ENCODE results near the gene KIF5B. TPM values are rescaled to one million over a fixed set of nuclear protein-coding genes. Genes with fewer than 3 reads are reported as not detected.
A peak's percentile ranks its signal among the peaks of the same experiment; 100 is the strongest.
"Not testable (repeated sequence)": the region's sequence is repeated elsewhere in the genome, so short reads cannot be mapped to it uniquely, and the experiment has no call there.

KIF5B gene
- 10 to 100 TPM; 24.5 to 30.3 TPM for polyA plus RNA-seq

DNA sequence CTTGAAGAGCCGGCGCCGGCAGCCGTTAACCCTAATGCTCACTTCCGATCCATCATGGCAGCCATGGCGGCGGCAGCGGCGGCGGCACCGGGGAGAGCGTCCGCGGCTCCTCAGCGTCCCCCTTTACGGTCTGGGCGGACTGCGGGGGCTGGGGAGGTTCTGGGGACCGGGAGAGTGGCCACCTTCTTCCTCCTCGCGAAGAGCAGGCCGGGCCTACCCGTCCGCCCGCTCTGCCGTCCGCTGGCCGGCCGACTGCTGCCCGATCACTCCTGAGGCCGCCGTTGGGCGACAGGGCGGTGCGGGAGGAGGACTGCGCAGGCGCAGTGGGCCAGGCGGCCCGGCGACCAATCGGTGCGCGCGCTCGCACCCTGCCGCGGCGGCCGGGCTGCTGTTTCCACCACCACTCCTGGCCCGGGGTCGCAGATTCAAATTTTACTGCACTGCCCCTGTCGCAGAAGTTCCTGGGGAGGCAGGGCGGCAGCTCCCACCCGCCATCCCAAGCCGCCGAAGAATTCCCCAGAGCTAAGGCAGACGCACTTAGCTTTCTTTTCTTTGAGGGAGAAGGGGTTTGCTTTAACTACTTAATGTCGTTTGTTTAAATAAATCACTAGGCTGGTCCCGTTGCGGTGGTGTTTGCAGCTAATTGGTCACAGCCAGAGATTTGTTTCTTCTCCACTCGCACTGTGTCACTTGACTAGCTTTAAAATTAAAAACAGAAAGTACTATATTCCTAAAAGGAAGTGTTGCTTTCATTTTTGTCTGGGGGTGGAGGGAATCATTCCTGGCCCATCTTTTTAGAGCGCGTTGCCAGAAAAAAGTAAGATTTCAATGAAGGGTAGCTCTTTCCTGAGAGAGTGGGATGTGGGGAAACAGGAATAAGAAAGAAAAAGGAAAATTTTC is at the start of gene KIF5B:
TSS of gene KIF5B (minus strand) at position 290 of the 900 bp plus-strand sequence. CDS start 452 bp downstream, outside the sequence.
- peaks cover 0 to 2% of the 10 kb centered on the region in 2 donors for H3K4me1 ChIP-seq (ENCODE audit: control insufficient read depth in 2 of 2, insufficient read depth in 2 of 2, low read length in 1 of 2)
- peak within 1 kb of the TSS; percentile 99 for H3K27ac ChIP-seq (ENCODE audit: low read depth in 2 of 2, low read length in 1 of 2)
- H3K9me3 ChIP-seq (ENCODE audit: control insufficient read depth in 2 of 2, insufficient read depth in 1 of 2, low read depth in 1 of 2, low read length in 1 of 2): no peaks in the 10 kb centered on the region
- H3K4me3 ChIP-seq (ENCODE audit: low read depth in 1 of 2, low read length in 2 of 2): peak within 1 kb of the TSS; percentile 93 to 98
- no peaks in the 10 kb centered on the region for H3K27me3 ChIP-seq (ENCODE audit: control insufficient read depth in 1 of 2, insufficient read depth in 2 of 2, low read length in 2 of 2)
- WGBS, 2 donors: 1% methylated on average over 62 to 63 of the region's 63 CpGs
- H3K36me3 ChIP-seq (ENCODE audit: control insufficient read depth in 2 of 2, insufficient read depth in 2 of 2, low read length in 1 of 2): no peaks in the 10 kb centered on the region

DNA sequence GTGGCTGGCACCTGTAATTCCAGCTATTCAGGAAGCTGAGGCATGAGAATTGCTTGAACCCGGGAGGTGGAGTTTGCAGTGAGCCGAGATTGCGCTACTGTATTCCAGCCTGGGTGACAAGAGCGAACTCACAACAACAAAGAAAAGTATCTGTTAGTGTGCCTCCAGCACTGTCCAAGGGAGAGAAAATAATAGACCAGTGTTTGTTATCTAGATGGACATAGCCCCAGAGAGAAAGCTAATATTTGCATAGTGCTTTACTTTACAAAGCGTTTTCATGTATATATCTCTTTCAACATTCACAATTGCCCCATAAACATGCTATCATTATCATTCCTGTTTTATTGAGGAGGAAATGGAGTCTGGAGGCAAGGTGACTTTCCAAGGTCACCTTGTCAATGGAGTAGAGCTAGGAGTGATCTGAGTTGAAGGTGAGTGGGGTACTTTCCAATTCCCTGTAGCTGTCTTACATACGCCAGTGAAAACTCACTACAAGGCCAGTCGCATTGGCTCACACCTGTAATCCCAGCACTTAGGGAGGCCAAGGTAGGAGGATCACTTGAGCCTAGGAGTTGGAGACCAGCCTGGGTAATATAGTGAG is 49.7 kb upstream of the KIF5B start:
- Histone ChIP-seq H3K36me3 (ENCODE audit: control insufficient read depth in 2 of 2, insufficient read depth in 2 of 2, low read length in 1 of 2) (no peaks in the 10 kb centered on the region), H3K4me1 (ENCODE audit: control insufficient read depth in 2 of 2, insufficient read depth in 2 of 2, low read length in 1 of 2) (no peaks in the 10 kb centered on the region), H3K27me3 (ENCODE audit: control insufficient read depth in 1 of 2, insufficient read depth in 2 of 2, low read length in 2 of 2) (no peaks in the 10 kb centered on the region), H3K4me3 (ENCODE audit: low read depth in 1 of 2, low read length in 2 of 2) (no peak overlapping the region), H3K9me3 (ENCODE audit: control insufficient read depth in 2 of 2, insufficient read depth in 1 of 2, low read depth in 1 of 2, low read length in 1 of 2) (peaks cover 0 to 4% of the 10 kb centered on the region in 2 donors), H3K27ac (ENCODE audit: low read depth in 2 of 2, low read length in 1 of 2) (no peak overlapping the region)
- 80 to 91% methylated on average over 7 of the region's 7 CpGs for WGBS, 2 donors

DNA sequence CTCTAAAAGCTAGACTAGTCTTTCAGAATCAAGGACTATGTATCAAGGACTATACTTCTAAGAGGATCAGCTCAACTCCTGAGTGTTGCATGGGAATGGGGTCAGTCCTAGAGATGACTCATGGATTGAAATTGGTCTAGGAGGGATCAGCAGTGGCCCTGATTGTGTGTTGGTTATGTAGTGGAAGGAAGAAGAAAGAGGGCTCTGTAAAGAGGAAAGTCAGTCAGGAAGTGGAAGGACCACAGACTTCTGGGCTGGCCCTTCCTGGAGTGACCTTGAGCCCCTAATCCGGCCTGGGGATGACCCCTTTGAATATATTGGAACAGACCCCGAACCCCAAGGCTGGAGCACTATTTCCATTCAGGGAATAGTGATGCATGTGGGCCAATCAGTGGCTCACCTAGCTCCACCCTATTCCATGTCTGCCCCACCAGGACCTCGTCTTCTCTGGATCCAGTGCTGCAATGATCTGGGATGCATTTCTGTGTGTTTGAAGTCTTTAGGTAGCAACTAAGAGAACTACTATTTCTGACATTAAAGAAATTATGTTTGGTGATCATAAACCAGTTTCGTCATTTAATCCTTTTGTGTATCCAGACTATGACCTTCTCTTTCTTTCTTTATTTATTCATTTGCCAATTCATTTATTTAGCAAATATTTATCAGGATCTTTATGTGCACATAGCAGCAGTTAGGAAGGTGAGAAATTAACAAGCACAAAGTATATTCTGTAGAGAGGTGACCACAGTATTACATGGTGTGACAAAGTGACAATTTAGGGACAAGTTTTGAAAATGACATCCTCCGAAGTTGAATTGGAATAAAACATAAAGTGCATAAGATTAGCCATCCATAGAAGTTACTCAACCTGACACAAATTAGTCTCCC is 48.6 kb upstream of the KIF5B start:
- Histone ChIP-seq H3K4me1 (ENCODE audit: control insufficient read depth in 2 of 2, insufficient read depth in 2 of 2, low read length in 1 of 2) (no peaks in the 10 kb centered on the region), H3K27me3 (ENCODE audit: control insufficient read depth in 1 of 2, insufficient read depth in 2 of 2, low read length in 2 of 2) (no peaks in the 10 kb centered on the region), H3K9me3 (ENCODE audit: control insufficient read depth in 2 of 2, insufficient read depth in 1 of 2, low read depth in 1 of 2, low read length in 1 of 2) (peaks cover 0 to 3% of the 10 kb centered on the region in 2 donors), H3K27ac (ENCODE audit: low read depth in 2 of 2, low read length in 1 of 2) (no peak overlapping the region), H3K4me3 (ENCODE audit: low read depth in 1 of 2, low read length in 2 of 2) (no peak overlapping the region), H3K36me3 (ENCODE audit: control insufficient read depth in 2 of 2, insufficient read depth in 2 of 2, low read length in 1 of 2) (no peaks in the 10 kb centered on the region)
- WGBS, 2 donors: 74 to 78% methylated on average over 5 of the region's 5 CpGs

DNA sequence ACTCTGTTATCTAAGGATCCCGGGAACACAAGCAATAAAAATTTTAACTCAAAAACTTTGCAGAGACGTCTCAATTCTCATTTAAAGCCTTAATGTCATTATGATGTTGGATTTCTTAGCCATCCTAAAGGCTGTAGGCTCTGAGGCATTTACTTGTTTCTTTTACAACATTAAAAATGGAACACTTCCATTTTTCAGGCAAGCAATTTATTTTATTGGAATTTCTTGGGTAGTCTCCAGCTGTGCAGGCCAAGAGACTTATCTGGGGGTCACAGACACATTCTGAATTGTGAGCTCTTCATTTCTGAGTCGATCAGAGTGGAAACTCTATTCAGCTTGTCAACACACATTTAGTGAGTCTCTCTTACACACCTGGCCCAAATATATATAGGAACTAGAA is 48.0 kb upstream of the KIF5B start:
- H3K9me3 ChIP-seq (ENCODE audit: control insufficient read depth in 2 of 2, insufficient read depth in 1 of 2, low read depth in 1 of 2, low read length in 1 of 2): no peaks in the 10 kb centered on the region
- H3K4me1 ChIP-seq (ENCODE audit: control insufficient read depth in 2 of 2, insufficient read depth in 2 of 2, low read length in 1 of 2): no peaks in the 10 kb centered on the region
- WGBS, 2 donors: 55 to 57% methylated on average over 3 of the region's 3 CpGs
- H3K36me3 ChIP-seq (ENCODE audit: control insufficient read depth in 2 of 2, insufficient read depth in 2 of 2, low read length in 1 of 2): no peaks in the 10 kb centered on the region
- H3K27me3 ChIP-seq (ENCODE audit: control insufficient read depth in 1 of 2, insufficient read depth in 2 of 2, low read length in 2 of 2): no peaks in the 10 kb centered on the region
- no peak overlapping the region for H3K4me3 ChIP-seq (ENCODE audit: low read depth in 1 of 2, low read length in 2 of 2)
- H3K27ac ChIP-seq (ENCODE audit: low read depth in 2 of 2, low read length in 1 of 2): no peak overlapping the region

DNA sequence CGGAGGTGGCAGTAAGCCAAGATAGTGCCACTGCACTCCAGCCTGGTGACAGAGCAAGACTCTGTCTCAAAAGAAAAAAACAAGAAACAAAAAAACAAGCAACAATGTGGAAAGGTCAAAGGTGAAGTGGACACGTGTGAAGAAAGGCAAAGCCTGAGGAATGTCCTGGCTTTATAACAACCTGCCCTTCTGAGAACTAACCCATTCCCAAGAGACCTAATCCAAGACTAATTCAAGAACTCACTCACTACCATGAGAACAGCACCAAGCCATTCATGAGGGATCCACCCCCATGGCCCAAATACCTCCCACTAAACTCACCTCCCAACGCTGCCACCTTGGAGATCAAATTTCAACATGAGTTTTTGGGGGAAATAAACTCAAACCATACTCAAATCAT is 47.5 kb upstream of the KIF5B start:
- no peak overlapping the region for H3K27ac ChIP-seq (ENCODE audit: low read depth in 2 of 2, low read length in 1 of 2)
- no peaks in the 10 kb centered on the region for H3K36me3 ChIP-seq (ENCODE audit: control insufficient read depth in 2 of 2, insufficient read depth in 2 of 2, low read length in 1 of 2)
- H3K4me3 ChIP-seq (ENCODE audit: low read depth in 1 of 2, low read length in 2 of 2): no peak overlapping the region
- 66 to 70% methylated on average over 3 of the region's 3 CpGs for WGBS, 2 donors
- no peaks in the 10 kb centered on the region for H3K27me3 ChIP-seq (ENCODE audit: control insufficient read depth in 1 of 2, insufficient read depth in 2 of 2, low read length in 2 of 2)
- H3K4me1 ChIP-seq (ENCODE audit: control insufficient read depth in 2 of 2, insufficient read depth in 2 of 2, low read length in 1 of 2): no peaks in the 10 kb centered on the region
- H3K9me3 ChIP-seq (ENCODE audit: control insufficient read depth in 2 of 2, insufficient read depth in 1 of 2, low read depth in 1 of 2, low read length in 1 of 2): no peaks in the 10 kb centered on the region

DNA sequence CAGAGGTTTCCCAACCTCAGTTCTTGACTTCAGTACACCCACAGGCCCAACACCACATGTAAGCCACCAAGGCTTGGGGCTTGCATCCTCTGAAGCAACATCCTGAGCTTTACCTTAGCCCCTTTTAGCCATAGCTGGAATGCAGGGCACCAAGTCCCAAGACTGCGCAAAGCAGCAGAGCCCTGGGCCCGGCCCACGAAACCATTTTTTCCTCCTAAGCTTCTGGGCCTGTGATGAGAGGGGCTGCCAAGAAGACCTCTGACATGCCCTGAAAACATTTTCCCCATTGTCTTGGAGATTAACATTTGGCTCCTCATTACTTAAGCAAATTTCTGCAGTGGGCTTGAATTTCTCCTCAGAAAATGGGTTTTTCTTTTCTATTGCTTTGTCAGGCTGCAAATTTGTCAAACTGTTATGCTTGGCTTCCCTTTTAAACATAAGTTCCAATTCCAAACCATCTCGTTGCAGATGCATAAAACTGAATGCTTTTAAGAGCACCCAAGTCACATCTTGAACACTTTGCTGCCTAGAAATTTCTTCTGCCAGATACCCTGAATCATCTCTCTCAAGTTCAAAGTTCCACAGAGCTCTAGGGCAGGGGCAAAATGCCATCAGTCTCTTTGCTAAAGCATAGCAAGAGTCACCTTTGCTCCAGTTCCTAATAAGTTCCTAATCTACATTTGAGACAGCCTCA is 42.5 kb upstream of the KIF5B start:
- H3K9me3 ChIP-seq (ENCODE audit: control insufficient read depth in 2 of 2, insufficient read depth in 1 of 2, low read depth in 1 of 2, low read length in 1 of 2); H3K27me3 ChIP-seq (ENCODE audit: control insufficient read depth in 1 of 2, insufficient read depth in 2 of 2, low read length in 2 of 2); H3K4me3 ChIP-seq (ENCODE audit: low read depth in 1 of 2, low read length in 2 of 2); H3K27ac ChIP-seq (ENCODE audit: low read depth in 2 of 2, low read length in 1 of 2); H3K36me3 ChIP-seq (ENCODE audit: control insufficient read depth in 2 of 2, insufficient read depth in 2 of 2, low read length in 1 of 2); H3K4me1 ChIP-seq (ENCODE audit: control insufficient read depth in 2 of 2, insufficient read depth in 2 of 2, low read length in 1 of 2): not testable (repeated sequence)
- WGBS, 2 donors: 59 to 71% methylated on average over 4 of the region's 4 CpGs

DNA sequence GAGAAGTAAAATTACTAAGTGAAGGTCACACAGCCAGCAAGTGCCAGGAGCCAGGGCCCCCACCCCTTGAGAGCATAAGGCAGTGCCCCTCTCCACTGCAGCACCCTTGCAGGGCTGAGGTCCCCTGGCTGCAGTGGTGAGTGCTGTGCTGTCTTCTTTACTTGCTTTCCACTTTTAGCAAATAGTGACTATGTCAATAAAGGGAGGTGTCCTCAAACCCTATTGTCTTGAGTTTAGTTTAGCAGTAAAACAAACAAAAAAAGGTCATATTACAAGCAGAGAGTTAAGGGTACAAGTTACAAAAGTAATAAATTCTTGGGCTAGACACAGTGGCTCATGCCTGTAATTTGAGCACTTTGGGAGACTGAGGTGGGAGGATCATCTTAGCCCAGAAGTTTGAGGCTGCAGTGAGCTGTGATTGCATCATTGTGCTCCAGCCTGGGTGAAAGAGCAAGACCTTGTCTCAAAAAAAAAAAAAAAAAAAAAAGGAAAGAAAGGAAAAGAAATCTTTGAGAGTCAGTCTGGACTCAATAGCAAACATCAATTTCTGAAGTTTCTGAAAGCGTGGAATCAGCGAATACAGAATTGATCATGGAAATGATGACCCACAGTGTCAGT is 39.0 kb upstream of the KIF5B start:
- Histone ChIP-seq H3K36me3 (ENCODE audit: control insufficient read depth in 2 of 2, insufficient read depth in 2 of 2, low read length in 1 of 2) (no peaks in the 10 kb centered on the region), H3K4me1 (ENCODE audit: control insufficient read depth in 2 of 2, insufficient read depth in 2 of 2, low read length in 1 of 2) (no peaks in the 10 kb centered on the region), H3K27ac (ENCODE audit: low read depth in 2 of 2, low read length in 1 of 2) (no peak overlapping the region), H3K27me3 (ENCODE audit: control insufficient read depth in 1 of 2, insufficient read depth in 2 of 2, low read length in 2 of 2) (no peaks in the 10 kb centered on the region), H3K4me3 (ENCODE audit: low read depth in 1 of 2, low read length in 2 of 2) (no peak overlapping the region), H3K9me3 (ENCODE audit: control insufficient read depth in 2 of 2, insufficient read depth in 1 of 2, low read depth in 1 of 2, low read length in 1 of 2) (no peaks in the 10 kb centered on the region)
- 95% methylated on average over 2 of the region's 2 CpGs for WGBS, 2 donors

DNA sequence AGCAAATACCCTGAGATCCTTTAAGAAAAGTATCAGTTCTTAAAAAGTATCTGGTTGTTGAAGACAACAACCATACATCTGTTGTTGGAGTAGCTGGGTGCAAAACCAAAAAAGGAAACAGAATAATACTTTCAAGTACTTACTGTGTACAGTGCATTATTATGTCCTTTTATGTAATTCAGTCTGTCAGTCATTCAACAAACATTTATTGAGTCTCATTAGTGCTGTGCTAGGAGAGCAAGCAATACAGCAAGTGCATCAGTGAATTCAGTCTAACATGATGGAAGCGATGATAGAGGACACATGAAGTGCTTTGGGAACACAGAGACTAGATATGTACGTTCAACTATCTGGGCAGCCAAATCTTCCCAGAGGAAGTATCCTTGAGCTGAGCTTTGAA is 37.4 kb upstream of the KIF5B start:
- Histone ChIP-seq H3K4me1 (ENCODE audit: control insufficient read depth in 2 of 2, insufficient read depth in 2 of 2, low read length in 1 of 2) (no peaks in the 10 kb centered on the region), H3K4me3 (ENCODE audit: low read depth in 1 of 2, low read length in 2 of 2) (no peak overlapping the region), H3K9me3 (ENCODE audit: control insufficient read depth in 2 of 2, insufficient read depth in 1 of 2, low read depth in 1 of 2, low read length in 1 of 2) (no peaks in the 10 kb centered on the region), H3K27ac (ENCODE audit: low read depth in 2 of 2, low read length in 1 of 2) (no peak overlapping the region), H3K36me3 (ENCODE audit: control insufficient read depth in 2 of 2, insufficient read depth in 2 of 2, low read length in 1 of 2) (no peaks in the 10 kb centered on the region), H3K27me3 (ENCODE audit: control insufficient read depth in 1 of 2, insufficient read depth in 2 of 2, low read length in 2 of 2) (no peaks in the 10 kb centered on the region)
- WGBS, 2 donors: 93 to 98% methylated on average over 2 of the region's 2 CpGs

DNA sequence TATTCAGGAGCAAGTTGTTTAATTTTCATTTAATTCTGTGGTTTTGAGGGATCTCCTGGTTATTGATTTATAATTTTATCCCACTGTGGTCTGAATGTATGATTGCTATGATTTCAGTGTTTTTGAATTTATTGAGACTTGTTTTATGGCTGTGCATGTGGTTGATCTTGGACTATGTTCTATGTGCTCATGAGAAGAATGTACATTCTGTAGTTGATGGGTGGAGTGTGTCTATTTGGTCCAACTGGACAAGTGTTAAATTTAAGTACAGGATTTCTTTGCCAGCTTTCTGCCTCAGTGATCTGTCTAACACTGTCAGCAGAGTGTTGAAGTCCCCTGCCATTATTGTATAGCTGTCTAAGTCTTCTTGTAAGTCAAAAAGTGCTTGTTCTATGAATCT is 34.8 kb upstream of the KIF5B start:
- no peaks in the 10 kb centered on the region for H3K4me1 ChIP-seq (ENCODE audit: control insufficient read depth in 2 of 2, insufficient read depth in 2 of 2, low read length in 1 of 2)
- no peak overlapping the region for H3K27ac ChIP-seq (ENCODE audit: low read depth in 2 of 2, low read length in 1 of 2)
- H3K4me3 ChIP-seq (ENCODE audit: low read depth in 1 of 2, low read length in 2 of 2): no peak overlapping the region

More for the DNA sequence above, 34.8 kb upstream of the KIF5B start:
- no peaks in the 10 kb centered on the region for H3K9me3 ChIP-seq (ENCODE audit: control insufficient read depth in 2 of 2, insufficient read depth in 1 of 2, low read depth in 1 of 2, low read length in 1 of 2)
- no peaks in the 10 kb centered on the region for H3K36me3 ChIP-seq (ENCODE audit: control insufficient read depth in 2 of 2, insufficient read depth in 2 of 2, low read length in 1 of 2)
- no peaks in the 10 kb centered on the region for H3K27me3 ChIP-seq (ENCODE audit: control insufficient read depth in 1 of 2, insufficient read depth in 2 of 2, low read length in 2 of 2)
